Glutamatergic neuron (in vitro differentiated cells): ENCODE results near the gene OR4S2. TPM values are rescaled to one million over a fixed set of nuclear protein-coding genes. Genes with fewer than 3 reads are reported as not detected.

Experiments
- DNase-seq: peaks from one replicate; pipeline ENCODE4 v3.0.0; 2022
- H3K27ac Mint-ChIP-seq: one replicate; pipeline ENCODE4 v1.8.0; 2020; ENCODE audit warnings: mild to moderate bottlenecking, mixed read lengths, inconsistent platforms; ENCODE audit not compliant: unreplicated experiment
- H3K27me3 Mint-ChIP-seq: one replicate; pipeline ENCODE4 v1.8.0; 2020; ENCODE audit warnings: mild to moderate bottlenecking, moderate library complexity, mixed read lengths, inconsistent platforms; ENCODE audit not compliant: unreplicated experiment
- H3K36me3 Mint-ChIP-seq: one replicate; pipeline ENCODE4 v1.8.0; 2020; ENCODE audit warnings: mild to moderate bottlenecking, mixed read lengths, inconsistent platforms; ENCODE audit not compliant: unreplicated experiment
- H3K4me1 Mint-ChIP-seq: one replicate; pipeline ENCODE4 v1.8.0; 2020; ENCODE audit warnings: mild to moderate bottlenecking, low read depth, mixed read lengths, inconsistent platforms; ENCODE audit not compliant: unreplicated experiment
- H3K4me3 Mint-ChIP-seq: one replicate; pipeline ENCODE4 v1.8.0; 2020; ENCODE audit warnings: mild to moderate bottlenecking, mixed read lengths, inconsistent platforms; ENCODE audit not compliant: unreplicated experiment
- H3K9me3 Mint-ChIP-seq: one replicate; pipeline ENCODE4 v1.8.0; 2020; ENCODE audit warnings: mild to moderate bottlenecking, moderate library complexity, mixed read lengths, inconsistent platforms; ENCODE audit not compliant: unreplicated experiment
- total RNA-seq: library from RNA; stranded (reverse); fragmentation: NEBNext Ultra II Directional; extraction: Animal tissue kit (Norgen Biotek cat#: 25700); gene quantifications from one replicate; pipeline ENCODE4 v1.2.1, GENCODE V29; 2021; ENCODE audit not compliant: unreplicated experiment
- TF ChIP-seq, protein P1 (sequence below): fragments of 200-600 bp; sonication (generic); IDR thresholded peaks from one replicate; pipeline ENCODE4 v1.5.0; 2021; ENCODE audit not compliant: partially characterized antibody, unreplicated experiment

The OR4S2 gene
- total RNA-seq, 1 donor from 2014 or later: not detected

DNA sequence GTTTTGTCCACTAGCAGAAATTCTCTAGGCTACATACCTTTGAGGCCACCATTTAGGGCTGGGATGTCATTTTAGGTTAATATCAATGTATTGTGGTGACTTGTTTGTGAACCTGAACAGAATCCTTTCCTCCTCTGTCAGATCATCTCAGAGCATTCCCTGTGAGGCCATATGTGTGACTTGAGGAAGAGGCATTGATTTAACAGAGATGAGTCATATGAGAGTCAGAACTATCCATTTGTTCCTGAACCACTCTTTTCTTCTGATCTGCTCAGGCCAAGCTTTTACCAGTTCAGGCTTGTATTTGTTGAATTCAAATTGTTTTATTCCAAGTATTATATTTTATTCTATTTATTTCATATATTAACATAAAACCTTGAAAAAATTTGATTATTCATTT, 7.0 kb downstream of the OR4S2 start:
- Mint-ChIP-seq H3K4me3 (no peak overlapping the region), H3K9me3 (peaks cover 3% of the 10 kb centered on the region), H3K4me1 (no peaks in the 10 kb centered on the region), H3K27ac (no peak overlapping the region), H3K27me3 (peaks cover 3% of the 10 kb centered on the region), H3K36me3 (peaks cover 4% of the 10 kb centered on the region)
- no peak for DNase-seq
- TF ChIP-seq, protein P1, sequence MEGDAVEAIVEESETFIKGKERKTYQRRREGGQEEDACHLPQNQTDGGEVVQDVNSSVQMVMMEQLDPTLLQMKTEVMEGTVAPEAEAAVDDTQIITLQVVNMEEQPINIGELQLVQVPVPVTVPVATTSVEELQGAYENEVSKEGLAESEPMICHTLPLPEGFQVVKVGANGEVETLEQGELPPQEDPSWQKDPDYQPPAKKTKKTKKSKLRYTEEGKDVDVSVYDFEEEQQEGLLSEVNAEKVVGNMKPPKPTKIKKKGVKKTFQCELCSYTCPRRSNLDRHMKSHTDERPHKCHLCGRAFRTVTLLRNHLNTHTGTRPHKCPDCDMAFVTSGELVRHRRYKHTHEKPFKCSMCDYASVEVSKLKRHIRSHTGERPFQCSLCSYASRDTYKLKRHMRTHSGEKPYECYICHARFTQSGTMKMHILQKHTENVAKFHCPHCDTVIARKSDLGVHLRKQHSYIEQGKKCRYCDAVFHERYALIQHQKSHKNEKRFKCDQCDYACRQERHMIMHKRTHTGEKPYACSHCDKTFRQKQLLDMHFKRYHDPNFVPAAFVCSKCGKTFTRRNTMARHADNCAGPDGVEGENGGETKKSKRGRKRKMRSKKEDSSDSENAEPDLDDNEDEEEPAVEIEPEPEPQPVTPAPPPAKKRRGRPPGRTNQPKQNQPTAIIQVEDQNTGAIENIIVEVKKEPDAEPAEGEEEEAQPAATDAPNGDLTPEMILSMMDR: no peak

GRCh38 chr11:55658031-55658573, 10.0 kb downstream of the OR4S2 start:
- peaks cover 3% of the 10 kb centered on the region for H3K27me3 Mint-ChIP-seq
- H3K4me3 Mint-ChIP-seq: no peak overlapping the region
- TF ChIP-seq, protein P1: no peak
- H3K9me3 Mint-ChIP-seq: peaks cover 9% of the 10 kb centered on the region
- peaks cover 4% of the 10 kb centered on the region for H3K36me3 Mint-ChIP-seq
- no peaks in the 10 kb centered on the region for H3K4me1 Mint-ChIP-seq
- no peak for DNase-seq
- H3K27ac Mint-ChIP-seq: no peak overlapping the region

GRCh38 chr11:55658608-55659007, 10.5 kb downstream of the OR4S2 start:
- no peak overlapping the region for H3K4me3 Mint-ChIP-seq
- H3K36me3 Mint-ChIP-seq: peaks cover 4% of the 10 kb centered on the region
- no peak overlapping the region for H3K27ac Mint-ChIP-seq
- H3K27me3 Mint-ChIP-seq: peaks cover 3% of the 10 kb centered on the region
- DNase-seq: no peak
- H3K9me3 Mint-ChIP-seq: peaks cover 8% of the 10 kb centered on the region
- H3K4me1 Mint-ChIP-seq: no peaks in the 10 kb centered on the region
- TF ChIP-seq, protein P1: no peak

GRCh38 chr11:55661901-55662300, 13.8 kb downstream of the OR4S2 start, which contains the start of gene OR4C6:
Gene OR4C6, plus strand, starts transcription at chr11:55662201. Its CDS starts 2,966 bp downstream, at chr11:55665167.
- Mint-ChIP-seq H3K27ac (no peak within 1 kb of the TSS), H3K4me1 (no peaks in the 10 kb centered on the region), H3K4me3 (no peak within 1 kb of the TSS), H3K27me3 (peaks cover 3% of the 10 kb centered on the region), H3K9me3 (peaks cover 8% of the 10 kb centered on the region), H3K36me3 (peaks cover 4% of the 10 kb centered on the region)
- TF ChIP-seq, protein P1: no peak
- no peak for DNase-seq

- no peak overlapping the region for H3K27ac Mint-ChIP-seq
- no peaks in the 10 kb centered on the region for H3K9me3 Mint-ChIP-seq
- DNase-seq: no peak
- H3K36me3 Mint-ChIP-seq: no peaks in the 10 kb centered on the region
- H3K4me1 Mint-ChIP-seq: no peaks in the 10 kb centered on the region
- H3K4me3 Mint-ChIP-seq: no peak overlapping the region
- TF ChIP-seq, protein P1: no peak
- H3K27me3 Mint-ChIP-seq: no peaks in the 10 kb centered on the region
Measured at GRCh38 chr11:55669376-55669775, 21.2 kb downstream of the OR4S2 start.
